ENCODE measurements around the gene DNAJC15. TPM values are rescaled to one million over a fixed set of nuclear protein-coding genes. Genes with fewer than 3 reads are reported as not detected.
A peak's percentile ranks its signal among the peaks of the same experiment; 100 is the strongest.
"Not testable (repeated sequence)": the region's sequence is repeated elsewhere in the genome, so short reads cannot be mapped to it uniquely, and the experiment has no call there.

Gene DNAJC15
- total RNA-seq, 2 donors from 2014 or later, result 5.4 to 15.7 TPM

DNA sequence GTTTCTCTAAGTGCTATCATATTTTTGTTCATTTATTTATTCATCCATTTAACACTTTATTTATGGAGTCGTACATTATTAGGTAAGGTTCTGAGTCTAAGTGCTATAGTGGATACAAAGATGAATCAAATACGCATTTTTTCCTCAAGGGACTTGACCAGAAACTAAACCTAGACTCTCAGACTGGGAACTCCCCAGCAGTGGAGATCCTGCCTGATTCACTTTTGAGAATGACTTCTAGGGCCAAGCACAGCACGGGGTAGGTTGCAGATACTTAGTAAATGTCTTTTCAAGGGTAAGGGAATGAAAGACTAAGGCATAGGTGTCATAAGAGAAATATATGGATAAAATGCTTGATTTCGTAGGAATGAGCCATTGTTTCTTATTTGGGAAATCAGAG, 7.2 kb downstream of the DNAJC15 start:
- Mint-ChIP-seq H3K9me3 (peaks cover 0 to 4% of the 10 kb centered on the region in 2 donors), H3K36me3 (peaks cover 17 to 33% of the 10 kb centered on the region in 2 donors), H3K27ac (no peak overlapping the region)
- DNase-seq (ENCODE audit: low spot score in 2 of 2) (no peak), ATAC-seq (peak in 1 of 2 donors; percentile 55)

DNA sequence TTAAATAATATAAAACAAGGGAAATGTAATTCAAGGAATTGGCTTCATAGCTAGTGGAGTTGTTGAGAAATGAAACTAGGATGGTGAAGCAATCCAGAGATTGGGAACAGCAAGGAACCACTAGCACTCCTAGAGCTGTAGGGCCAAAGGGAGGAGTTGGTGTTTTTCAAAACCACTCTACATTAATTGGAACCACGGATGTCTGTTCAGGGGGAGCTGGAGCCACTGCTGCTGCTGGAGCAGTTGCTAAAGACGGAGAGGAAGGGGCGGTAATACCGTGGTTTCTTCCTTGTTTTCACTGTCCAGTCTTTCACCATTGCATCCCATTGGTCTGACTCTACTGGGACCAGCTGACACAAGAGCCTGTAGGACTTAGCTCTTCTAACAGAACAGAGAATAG, 8.5 kb downstream of the DNAJC15 start:
- Mint-ChIP-seq H3K36me3 (peaks cover 17 to 33% of the 10 kb centered on the region in 2 donors), H3K27ac (no peak overlapping the region), H3K9me3 (peaks cover 0 to 4% of the 10 kb centered on the region in 2 donors)
- DNase-seq (ENCODE audit: low spot score in 2 of 2) (no peak), ATAC-seq (no peak)

DNA sequence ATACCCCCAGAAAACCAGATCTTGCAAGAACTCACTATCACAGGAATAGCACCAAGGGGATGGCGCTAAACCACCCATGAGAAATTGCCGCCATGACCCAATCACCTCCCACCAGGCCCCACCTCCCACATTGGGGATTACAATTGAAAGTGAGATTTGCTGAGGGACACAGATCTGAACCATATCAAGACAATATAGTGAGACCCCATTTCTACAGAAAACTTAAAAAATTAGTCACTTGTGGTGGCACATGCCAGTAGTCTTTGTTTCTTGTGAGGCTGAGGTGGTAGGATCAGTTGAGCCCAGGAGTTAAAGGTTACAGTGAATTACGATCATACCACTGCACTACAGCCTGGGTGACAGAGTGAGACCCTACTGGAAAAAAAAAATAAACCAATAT, 9.7 kb downstream of the DNAJC15 start:
- H3K36me3 Mint-ChIP-seq, result peaks cover 17 to 30% of the 10 kb centered on the region in 2 donors
- DNase-seq (ENCODE audit: low spot score in 2 of 2) (no peak), ATAC-seq (peak in 1 of 2 donors; percentile 29)
- no peak overlapping the region for H3K27ac Mint-ChIP-seq
- peaks cover 0 to 4% of the 10 kb centered on the region in 2 donors for H3K9me3 Mint-ChIP-seq

DNA sequence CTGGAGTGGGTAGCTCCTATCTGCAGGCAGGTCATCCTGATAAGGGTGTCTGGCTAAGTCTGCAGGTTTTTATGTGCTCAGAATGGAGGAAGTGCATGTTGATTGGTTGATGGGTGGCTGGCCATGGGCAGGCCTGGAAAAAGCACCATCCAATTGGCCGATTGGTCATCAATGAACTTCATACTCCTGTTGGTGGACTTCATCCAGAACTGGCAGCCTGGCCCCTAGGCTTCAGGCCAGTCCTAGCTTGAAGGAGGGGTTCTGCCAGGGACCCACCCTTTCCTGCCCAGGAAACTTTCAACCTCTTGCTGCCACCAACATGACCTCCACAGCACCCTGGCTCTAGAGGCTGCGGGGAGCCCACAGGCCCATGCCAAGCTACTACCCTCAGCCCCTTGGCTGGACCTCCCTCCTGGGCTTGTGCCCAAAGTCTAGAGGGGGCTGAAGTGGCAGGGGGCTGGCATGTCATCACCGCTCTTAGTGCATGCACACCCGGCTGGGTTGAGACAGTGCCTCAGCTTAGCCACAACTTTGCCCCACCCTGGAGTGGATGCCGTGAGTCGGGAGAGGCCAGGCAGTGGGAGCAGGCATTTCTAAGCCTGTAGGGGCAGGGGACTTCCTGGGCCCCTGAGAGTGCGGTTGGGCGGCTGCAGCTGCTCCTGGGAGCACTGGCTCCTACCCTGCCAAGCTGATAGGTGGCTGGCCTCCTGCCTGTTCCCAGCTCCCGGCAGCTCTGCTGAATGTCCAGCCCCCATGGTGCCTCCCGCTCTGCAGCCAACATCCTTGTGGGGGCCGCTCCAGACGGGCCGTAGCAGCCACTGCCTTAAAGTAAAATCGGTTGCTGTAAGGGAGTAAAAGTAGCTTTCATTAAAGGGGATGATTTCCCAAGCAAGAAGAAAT, 13.2 kb downstream of the DNAJC15 start:
- no peak for DNase-seq (ENCODE audit: low spot score in 2 of 2)
- peaks cover 0 to 4% of the 10 kb centered on the region in 2 donors for H3K9me3 Mint-ChIP-seq
- peak overlapping the region in 1 of 2 donors; percentile 36 for H3K27ac Mint-ChIP-seq
- no peak for ATAC-seq
- H3K36me3 Mint-ChIP-seq, result peaks cover 12 to 30% of the 10 kb centered on the region in 2 donors

DNA sequence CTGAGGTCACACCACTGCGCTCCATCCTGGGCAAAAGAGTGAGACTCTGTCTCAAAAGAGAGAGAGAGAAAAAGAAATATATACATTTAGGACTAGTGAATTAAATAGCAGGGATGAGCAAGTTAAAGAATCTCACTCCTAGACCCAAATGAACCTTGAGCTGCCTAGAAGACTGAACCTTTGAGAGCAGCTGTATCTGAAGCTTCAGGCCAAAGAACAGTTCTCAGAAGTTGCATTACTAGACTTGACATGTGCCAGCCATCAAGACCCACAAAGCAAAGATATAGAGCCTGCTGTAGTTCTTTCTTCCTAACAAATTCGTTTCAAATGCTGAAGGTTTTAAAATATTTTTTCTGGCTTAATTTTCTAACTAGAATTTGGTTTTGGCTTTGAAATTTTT, 16.6 kb downstream of the DNAJC15 start:
- Mint-ChIP-seq H3K36me3 (peaks cover under 1 to 26% of the 10 kb centered on the region in 2 donors), H3K27ac (no peak overlapping the region), H3K9me3 (no peaks in the 10 kb centered on the region)
- DNase-seq (ENCODE audit: low spot score in 2 of 2) (no peak), ATAC-seq (no peak)

DNA sequence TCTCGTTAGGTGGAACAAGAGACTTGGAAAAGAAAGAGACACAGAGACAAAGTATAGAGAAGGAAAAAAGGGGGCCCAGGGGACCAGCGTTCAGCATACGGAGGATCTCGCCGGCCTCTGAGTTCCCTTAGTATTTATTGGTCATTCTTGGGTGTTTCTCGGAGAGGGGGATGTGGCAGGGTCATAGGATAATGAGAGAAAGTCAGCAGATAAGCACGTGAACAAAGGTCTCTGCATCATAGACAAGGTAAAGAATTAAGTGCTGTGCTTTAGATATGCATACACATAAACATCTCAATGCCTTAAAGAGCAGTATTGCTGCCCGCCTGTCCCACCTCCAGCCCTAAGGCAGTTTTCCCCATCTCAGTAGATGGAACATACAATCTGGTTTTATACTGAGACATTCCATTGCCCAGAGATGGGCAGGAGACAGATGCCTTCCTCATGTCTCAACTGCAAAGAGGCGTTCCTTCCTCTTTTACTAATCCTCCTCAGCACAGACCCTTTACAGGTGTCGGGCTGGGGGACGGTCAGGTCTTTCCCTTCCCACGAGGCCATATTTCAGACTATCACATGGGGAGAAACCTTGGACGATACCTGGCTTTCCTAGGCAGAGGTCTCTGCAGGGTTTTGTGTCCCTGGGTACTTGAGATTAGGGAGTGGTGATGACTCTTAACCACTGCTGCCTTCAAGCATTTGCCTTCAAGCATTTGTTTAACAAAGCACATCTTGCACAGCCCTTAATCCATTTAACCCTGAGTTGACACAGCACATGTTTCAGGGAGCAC, 17.4 kb downstream of the DNAJC15 start:
- not testable (repeated sequence) for H3K27ac Mint-ChIP-seq; ATAC-seq; DNase-seq (ENCODE audit: low spot score in 2 of 2); H3K9me3 Mint-ChIP-seq
- peaks cover 4 to 26% of the 10 kb centered on the region in 2 donors for H3K36me3 Mint-ChIP-seq

DNA sequence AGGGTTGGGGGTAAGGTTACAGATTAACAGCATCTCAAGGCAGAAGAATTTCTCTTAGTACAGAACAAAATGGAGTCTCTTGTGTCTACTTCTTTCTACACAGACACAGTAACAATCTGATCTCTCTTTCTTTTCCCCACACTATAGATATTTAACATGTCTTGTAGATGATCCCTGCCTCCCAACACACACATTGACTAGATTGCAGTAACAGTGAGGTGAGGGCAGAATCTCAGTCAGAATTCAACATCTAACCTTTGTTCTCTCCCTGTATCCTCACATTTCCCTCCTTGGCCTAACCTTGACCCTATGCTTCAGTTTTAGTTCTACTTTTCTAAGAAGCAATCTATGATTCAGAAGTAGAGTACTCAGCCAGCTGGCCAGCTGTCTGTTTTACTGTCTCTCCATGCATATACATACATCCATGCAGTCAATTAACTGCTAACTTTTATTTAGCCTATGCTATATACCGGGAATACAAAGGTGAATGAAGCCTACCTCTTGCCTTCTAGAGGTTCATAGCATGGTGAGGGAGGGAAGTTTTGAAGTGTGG, 18.1 kb downstream of the DNAJC15 start:
- Mint-ChIP-seq H3K36me3 (peaks cover 4 to 30% of the 10 kb centered on the region in 2 donors), H3K9me3 (no peaks in the 10 kb centered on the region), H3K27ac (peak overlapping the region in 1 of 2 donors; percentile 8)
- ATAC-seq (no peak), DNase-seq (ENCODE audit: low spot score in 2 of 2) (no peak)

DNA sequence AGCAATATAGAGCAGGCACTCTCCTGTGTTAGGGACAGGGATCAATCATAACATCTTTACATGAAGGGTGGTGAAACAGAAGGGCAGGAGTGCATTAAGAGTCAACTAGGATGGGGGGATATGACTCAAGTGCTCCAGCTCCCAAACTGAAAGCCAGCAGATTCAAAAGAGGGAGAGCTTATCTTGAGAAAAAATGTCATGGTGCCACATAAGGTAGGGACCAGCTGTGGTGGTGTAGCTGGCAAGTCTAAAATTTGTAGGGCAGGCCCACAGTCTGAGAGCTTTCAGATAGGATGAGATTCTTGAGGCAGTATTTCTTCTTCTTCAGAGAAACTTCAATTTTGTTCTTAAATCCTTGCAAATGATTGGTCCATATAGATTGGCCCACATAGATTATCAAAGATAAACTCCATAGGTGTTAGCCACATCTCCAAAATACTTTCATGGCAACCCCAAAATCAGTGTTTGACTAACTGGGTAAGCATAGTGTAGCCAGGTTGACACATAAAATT, 19.1 kb downstream of the DNAJC15 start:
- Mint-ChIP-seq H3K27ac (peak overlapping the region; percentile 0 to 78), H3K9me3 (peaks cover 0 to 5% of the 10 kb centered on the region in 2 donors), H3K36me3 (peaks cover 4 to 40% of the 10 kb centered on the region in 2 donors)
- no peak for DNase-seq (ENCODE audit: low spot score in 2 of 2)
- ATAC-seq, result peak; percentile 88 to 92

DNA sequence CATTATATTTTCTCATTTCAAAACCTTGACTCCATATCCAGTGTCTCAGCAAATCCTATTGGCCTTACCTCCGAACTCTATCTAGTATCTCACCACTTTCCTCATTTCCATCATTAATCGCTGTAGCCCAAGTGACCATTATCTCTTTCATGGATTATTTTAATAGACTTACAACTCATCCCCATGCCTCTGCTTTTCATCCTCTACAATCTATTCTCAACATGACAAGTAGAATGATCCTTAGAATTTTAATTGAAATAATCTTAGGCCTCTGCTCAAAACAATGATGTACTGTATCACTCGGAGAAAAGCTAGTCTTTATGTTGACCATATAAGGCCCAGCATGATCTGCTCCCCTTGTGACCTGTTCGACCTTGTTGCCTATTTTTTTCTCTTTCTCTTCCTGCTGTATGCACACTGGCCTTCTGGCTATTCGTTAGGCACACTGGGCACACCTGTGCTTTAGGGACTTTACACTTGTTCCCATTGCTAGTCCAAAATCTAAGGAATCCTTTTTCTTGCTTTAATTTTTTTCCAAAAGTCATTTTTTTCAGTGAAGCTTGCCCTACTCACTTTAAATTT, 21.4 kb downstream of the DNAJC15 start:
- peak overlapping the region; percentile 84 to 86 for H3K27ac Mint-ChIP-seq
- no peak for ATAC-seq
- H3K9me3 Mint-ChIP-seq, result peaks cover 0 to 5% of the 10 kb centered on the region in 2 donors
- DNase-seq (ENCODE audit: low spot score in 2 of 2), result no peak
- H3K36me3 Mint-ChIP-seq, result peaks cover 4 to 32% of the 10 kb centered on the region in 2 donors

DNA sequence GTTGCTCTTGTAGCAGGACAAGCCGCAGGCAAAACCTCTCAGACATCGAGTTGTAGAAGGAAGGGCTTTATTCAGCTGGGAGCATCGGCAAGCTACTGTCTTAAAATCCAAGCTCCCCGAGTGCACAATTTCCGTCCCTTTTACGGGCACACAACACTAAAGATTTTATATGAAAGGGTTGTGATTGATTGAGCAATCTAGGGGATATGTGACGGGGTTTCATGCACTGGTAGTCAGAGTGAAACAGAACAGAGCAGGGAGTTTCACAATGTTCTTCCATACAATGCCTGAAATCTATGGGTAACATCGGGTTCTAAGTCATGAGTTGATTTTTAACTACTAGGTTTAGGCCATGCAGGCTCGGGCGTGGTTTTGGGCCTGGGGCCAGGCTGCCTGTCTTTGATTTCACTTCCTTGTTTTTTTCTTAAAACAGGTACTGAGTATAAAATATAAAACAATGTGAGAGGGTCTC, 22.0 kb downstream of the DNAJC15 start:
- Mint-ChIP-seq H3K27ac (peak overlapping the region; percentile 84 to 86), H3K36me3 (peaks cover 4 to 29% of the 10 kb centered on the region in 2 donors)
- not testable (repeated sequence) for H3K9me3 Mint-ChIP-seq
- ATAC-seq (peak; percentile 15 to 31), DNase-seq (ENCODE audit: low spot score in 2 of 2) (peak in 1 of 2 donors; percentile 55)

DNA sequence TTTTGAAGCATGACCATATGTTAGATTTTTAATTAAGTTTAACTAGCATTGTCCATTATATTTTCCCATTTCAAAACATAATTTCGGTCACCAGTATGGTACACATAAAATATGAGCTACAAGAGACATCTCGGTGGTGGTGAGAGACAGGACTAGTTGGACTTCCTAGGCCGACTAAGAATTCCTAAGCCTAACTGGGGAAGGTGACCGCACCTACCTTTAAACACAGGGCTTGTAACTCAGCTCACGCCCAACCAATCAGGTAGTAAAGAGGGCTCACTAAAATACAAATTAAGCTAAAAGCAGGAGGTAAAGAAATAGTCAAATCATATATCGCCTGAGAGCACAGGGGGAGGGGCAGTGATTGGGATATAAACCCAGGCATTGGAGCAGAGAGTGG, 22.9 kb downstream of the DNAJC15 start:
- H3K9me3 Mint-ChIP-seq, result peaks cover 0 to 5% of the 10 kb centered on the region in 2 donors
- H3K27ac Mint-ChIP-seq, result peak overlapping the region in 1 of 2 donors; percentile 86
- peaks cover 4 to 25% of the 10 kb centered on the region in 2 donors for H3K36me3 Mint-ChIP-seq
- no peak for ATAC-seq
- no peak for DNase-seq (ENCODE audit: low spot score in 2 of 2)

DNA sequence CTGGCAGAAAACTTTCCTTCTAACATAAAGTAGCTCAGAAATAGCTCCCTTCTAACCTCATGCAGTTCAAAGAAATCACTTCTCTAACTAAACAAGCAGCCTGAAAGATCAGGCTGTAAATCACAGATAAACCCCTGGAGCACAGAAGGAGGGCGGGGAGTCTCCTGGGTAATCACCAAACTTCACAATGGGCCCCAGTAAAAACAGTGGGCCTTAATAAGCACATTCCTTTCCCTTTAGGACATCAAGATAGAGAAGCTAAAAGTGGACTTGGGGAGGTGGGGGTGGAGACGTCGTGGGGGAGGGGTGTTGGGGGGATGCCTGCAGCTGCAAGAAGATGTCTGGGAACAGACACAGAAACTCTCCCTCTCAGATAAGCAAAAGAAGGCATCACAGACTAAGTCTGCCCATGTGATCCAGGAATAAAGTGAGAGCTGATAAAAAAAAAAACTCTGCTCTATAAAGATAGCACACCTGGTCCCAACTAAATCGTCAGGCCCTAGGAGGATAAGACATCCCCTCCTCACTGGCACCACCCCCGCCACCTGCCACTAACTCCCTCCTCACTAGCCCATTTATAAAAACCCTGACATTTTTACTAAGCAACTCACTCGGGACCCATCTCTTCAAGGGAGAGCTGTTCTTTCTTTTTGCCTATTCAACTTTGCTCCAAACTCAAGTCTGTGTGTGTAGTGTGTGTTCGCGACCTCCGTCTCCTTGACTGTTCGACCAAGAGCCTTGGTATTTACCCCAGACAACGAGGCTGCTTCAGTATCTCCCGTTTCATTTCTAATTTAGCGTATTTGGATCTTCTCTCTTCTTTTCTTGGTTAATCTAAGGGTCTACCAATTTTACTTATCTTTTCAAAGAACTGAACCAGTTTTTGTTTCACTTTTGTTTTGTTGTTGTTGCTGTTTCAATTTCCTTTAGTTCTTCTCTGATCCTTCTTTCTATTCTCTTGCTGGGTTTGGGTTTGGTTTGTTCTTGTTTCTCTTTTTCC, 31.7 kb downstream of the DNAJC15 start:
- Mint-ChIP-seq H3K27ac (no peak overlapping the region), H3K9me3 (no peaks in the 10 kb centered on the region), H3K36me3 (peaks cover 5 to 13% of the 10 kb centered on the region in 2 donors)
- peak; percentile 36 to 38 for ATAC-seq
- no peak for DNase-seq (ENCODE audit: low spot score in 2 of 2)

DNA sequence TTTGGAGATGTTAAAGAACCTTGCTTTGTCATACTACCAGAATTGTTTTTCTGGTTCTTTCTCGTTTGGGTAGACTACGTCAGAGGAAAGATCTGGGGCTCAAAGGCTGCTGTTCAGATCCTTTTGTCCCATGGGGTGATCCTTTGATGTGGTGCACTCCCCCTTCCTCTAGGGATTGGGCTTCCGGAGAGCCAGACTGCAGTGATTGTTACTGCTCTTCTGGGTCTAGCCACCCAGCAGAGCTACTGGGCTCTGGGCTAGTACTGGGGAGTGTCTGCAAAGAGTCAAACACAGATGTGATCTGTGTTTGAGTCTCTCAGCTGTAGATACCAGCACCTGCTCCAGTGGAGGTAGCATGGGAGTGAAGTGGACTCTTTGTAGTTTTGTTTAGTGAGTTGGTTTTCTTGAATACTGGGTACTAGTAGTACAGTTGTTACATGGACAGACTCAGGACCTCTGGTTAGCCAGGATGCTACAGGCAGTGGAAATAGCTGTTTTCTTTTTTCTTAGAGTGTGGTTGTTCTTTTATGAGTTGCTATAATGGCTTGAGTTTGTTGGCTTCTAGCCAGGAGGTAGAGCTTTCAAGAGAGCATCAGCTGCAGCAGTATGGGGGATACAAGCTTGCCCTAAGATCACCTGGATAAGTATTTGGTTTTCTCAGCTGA, 34.4 kb downstream of the DNAJC15 start:
- DNase-seq (ENCODE audit: low spot score in 2 of 2), result peak in 1 of 2 donors; percentile 18
- Mint-ChIP-seq H3K27ac (peak overlapping the region; percentile 72 to 82), H3K36me3 (peaks cover 7 to 16% of the 10 kb centered on the region in 2 donors), H3K9me3 (no peaks in the 10 kb centered on the region)
- peak; percentile 21 to 60 for ATAC-seq

DNA sequence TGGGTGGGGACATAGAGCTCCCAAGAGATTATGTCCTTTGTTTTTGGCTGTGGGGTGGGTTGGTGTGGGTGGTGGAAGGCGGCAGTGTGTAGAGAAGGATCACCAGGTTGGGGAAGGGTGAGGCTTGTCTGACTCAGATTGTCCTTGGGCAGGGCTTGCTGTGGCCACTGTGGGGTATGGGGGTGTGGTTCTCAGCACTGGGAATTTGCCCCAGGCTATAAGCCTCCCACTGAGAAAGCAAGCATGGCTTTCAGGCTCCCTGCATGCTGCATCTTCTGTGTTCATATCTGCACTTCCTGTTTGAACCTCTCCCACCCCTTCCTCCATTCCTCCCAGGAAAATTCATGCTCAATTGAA, 34.9 kb downstream of the DNAJC15 start:
- ATAC-seq, result peak; percentile 50 to 56
- H3K9me3 Mint-ChIP-seq, result no peaks in the 10 kb centered on the region
- peak overlapping the region; percentile 33 to 82 for H3K27ac Mint-ChIP-seq
- DNase-seq (ENCODE audit: low spot score in 2 of 2), result no peak
- peaks cover 7 to 16% of the 10 kb centered on the region in 2 donors for H3K36me3 Mint-ChIP-seq

DNA sequence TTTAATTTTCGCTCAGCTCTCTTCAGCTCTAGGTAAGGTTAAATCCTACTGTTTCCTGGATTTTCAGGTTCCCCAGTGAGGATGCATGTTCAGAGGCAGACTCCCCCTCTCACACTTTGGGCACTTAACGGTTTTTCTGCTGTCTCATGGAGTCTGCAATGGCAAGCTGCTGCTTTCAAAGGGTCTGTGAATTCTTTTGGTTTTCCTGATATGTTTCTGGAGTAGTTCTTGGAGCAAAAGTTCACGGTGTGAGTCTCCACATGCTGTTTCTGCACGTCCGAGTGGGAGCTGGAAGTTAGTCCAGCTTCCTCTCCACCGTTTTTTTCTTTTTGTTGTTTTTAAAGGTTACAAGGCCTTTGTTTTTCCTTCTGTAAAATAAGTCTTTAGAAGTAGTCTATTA, 35.4 kb downstream of the DNAJC15 start:
- Mint-ChIP-seq H3K27ac (peak overlapping the region in 1 of 2 donors; percentile 82), H3K9me3 (no peaks in the 10 kb centered on the region), H3K36me3 (peaks cover 7 to 16% of the 10 kb centered on the region in 2 donors)
- no peak for DNase-seq (ENCODE audit: low spot score in 2 of 2)
- no peak for ATAC-seq
